Small intestine (tissue), 7 donors: ENCODE data around the gene PILRB. TPM values are rescaled to one million over a fixed set of nuclear protein-coding genes. Genes with fewer than 3 reads are reported as not detected.
"Not testable (repeated sequence)": the region's sequence is repeated elsewhere in the genome, so short reads cannot be mapped to it uniquely, and the experiment has no call there.

Experiments used
- DNase-seq, 2 donors: peaks; one replicate each; pipeline versions ENCODE4 v3.0.0 to v3.0.0-alpha.2; 2013
- FAIRE-seq: peaks from 2 replicates; lab custom pipeline; 2012; peaks lifted over from hg19 to GRCh38; lab: Jason Lieb, UNC
- H3K27ac ChIP-seq, 3 donors: one replicate each; pipeline ENCODE4 v1.5.1; 2013; ENCODE audit warnings: low read length in 2 of 3, mild to moderate bottlenecking in 2 of 3, control low read depth in 1 of 3, inconsistent platforms in 1 of 3, low read depth in 1 of 3, moderate library complexity in 1 of 3
- H3K27me3 ChIP-seq, 3 donors: one replicate each; pipeline ENCODE4 v1.6.1; 2013; ENCODE audit warnings: low read length in 3 of 3, inconsistent platforms in 1 of 3; ENCODE audit not compliant: control insufficient read depth in 3 of 3, insufficient read depth in 3 of 3
- H3K36me3 ChIP-seq, 3 donors: one replicate each; pipeline ENCODE4 v1.6.1; 2013; ENCODE audit warnings: low read length in 3 of 3, inconsistent platforms in 1 of 3, low read depth in 1 of 3, mild to moderate bottlenecking in 1 of 3, moderate library complexity in 1 of 3; ENCODE audit not compliant: control insufficient read depth in 3 of 3, insufficient read depth in 2 of 3
- H3K4me1 ChIP-seq, 3 donors: one replicate each; pipeline ENCODE4 v1.6.1; 2013; ENCODE audit warnings: low read length in 2 of 3, inconsistent platforms in 1 of 3, low read depth in 1 of 3, mild to moderate bottlenecking in 1 of 3, moderate library complexity in 1 of 3; ENCODE audit not compliant: control insufficient read depth in 3 of 3, insufficient read depth in 2 of 3
- H3K4me3 ChIP-seq, 3 donors: one replicate each; pipeline ENCODE4 v1.5.1; 2013; ENCODE audit warnings: low read length in 3 of 3, control low read depth in 1 of 3, inconsistent platforms in 1 of 3, low read depth in 1 of 3, mild to moderate bottlenecking in 1 of 3, moderate library complexity in 1 of 3
- H3K9me3 ChIP-seq, 2 donors: one replicate each; pipeline ENCODE4 v1.6.1; 2013; ENCODE audit warnings: low read depth in 1 of 2, low read length in 1 of 2; ENCODE audit not compliant: control insufficient read depth in 2 of 2, insufficient read depth in 1 of 2
- WGBS, 3 donors: extraction: QIAGEN DNeasy Blood & Tissue Kit; methylation state at CpG; one replicate each; pipeline ENCODE4 v1.1.7; 2013; 5-methylcytosine and 5-hydroxymethylcytosine counted together
- polyA plus RNA-seq, 4 donors: library from polyadenylated mRNA; stranded (reverse) in 3 of 4; unstranded in 1 of 4; fragments of 200-250 nt in 3 of 4; fragments of 120-200 nt in 1 of 4; gene quantifications; one replicate each; pipeline versions ENCODE4 v1.2.1 to v1.2.3, GENCODE V29; 2013
- donor health status: healthy with polysubstance abuse.
- donor health status: control.
- donor health status: control.
- donor health status: Bipolar disorder and iron deficiency.
- donor health status: healthy.

Gene PILRB
- polyA plus RNA-seq, 4 donors: 39.1 to 117 (median 57.2) TPM

- Histone ChIP-seq H3K4me3 (no peak overlapping the region), H3K36me3 (peaks cover 0 to 2% (median 0%) of the 10 kb centered on the region in 3 donors), H3K9me3 (no peaks in the 10 kb centered on the region), H3K4me1 (no peaks in the 10 kb centered on the region), H3K27me3 (no peaks in the 10 kb centered on the region), H3K27ac (no peak overlapping the region)
- 61 to 73% (median 71%) methylated on average over 5 of the region's 5 CpGs for WGBS, 3 donors
- FAIRE-seq: no peak
- no peak for DNase-seq
Measured at GRCh38 chr7:100374601-100375000, 16.7 kb downstream of the PILRB start.

GRCh38 chr7:100376066-100376465 is 18.1 kb downstream of the PILRB start:
- FAIRE-seq (no peak), DNase-seq (no peak)
- Histone ChIP-seq H3K4me1 (no peaks in the 10 kb centered on the region), H3K27me3 (no peaks in the 10 kb centered on the region), H3K36me3 (peaks cover 0 to 2% (median 0%) of the 10 kb centered on the region in 3 donors), H3K27ac (no peak overlapping the region), H3K9me3 (no peaks in the 10 kb centered on the region), H3K4me3 (no peak overlapping the region)
- WGBS, 3 donors: 88 to 100% (median 94%) methylated on average over 3 of the region's 3 CpGs

GRCh38 chr7:100378114-100378755 is 20.3 kb downstream of the PILRB start:
- no peaks in the 10 kb centered on the region for H3K4me1 ChIP-seq
- H3K4me3 ChIP-seq: no peak overlapping the region
- FAIRE-seq (no peak), DNase-seq (no peak)
- H3K9me3 ChIP-seq: no peaks in the 10 kb centered on the region
- no peak overlapping the region for H3K27ac ChIP-seq
- peaks cover 0 to 2% (median 0%) of the 10 kb centered on the region in 3 donors for H3K36me3 ChIP-seq
- 74 to 78% (median 77%) methylated on average over 4 of the region's 4 CpGs for WGBS, 3 donors
- H3K27me3 ChIP-seq: no peaks in the 10 kb centered on the region

- DNase-seq: no peak
- no peaks in the 10 kb centered on the region for H3K4me1 ChIP-seq
- H3K4me3 ChIP-seq: no peak overlapping the region
- H3K9me3 ChIP-seq: no peaks in the 10 kb centered on the region
- WGBS, 3 donors: 76 to 84% (median 82%) methylated on average over 4 of the region's 4 CpGs
- FAIRE-seq: no peak
- no peak overlapping the region for H3K27ac ChIP-seq
- H3K27me3 ChIP-seq: no peaks in the 10 kb centered on the region
- H3K36me3 ChIP-seq: no peaks in the 10 kb centered on the region
Measured at GRCh38 chr7:100380196-100380595, 22.3 kb downstream of the PILRB start.

- WGBS, 3 donors: 86 to 91% (median 89%) methylated on average over 32 to 49 of the region's 49 CpGs
- not testable (repeated sequence) for H3K4me1 ChIP-seq, H3K9me3 ChIP-seq, FAIRE-seq, DNase-seq, H3K27ac ChIP-seq, H3K27me3 ChIP-seq, H3K4me3 ChIP-seq, H3K36me3 ChIP-seq
Measured at GRCh38 chr7:100381531-100382233, 23.8 kb downstream of the PILRB start.

GRCh38 chr7:100382234-100382853 is 24.4 kb downstream of the PILRB start:
- H3K4me1 ChIP-seq, FAIRE-seq, H3K27ac ChIP-seq, H3K27me3 ChIP-seq, DNase-seq, H3K36me3 ChIP-seq, H3K4me3 ChIP-seq, H3K9me3 ChIP-seq: not testable (repeated sequence)
- 79 to 86% (median 80%) methylated on average over 8 of the region's 8 CpGs for WGBS, 3 donors

- DNase-seq: no peak
- Histone ChIP-seq H3K4me3 (no peak overlapping the region), H3K27me3 (no peaks in the 10 kb centered on the region), H3K27ac (no peak overlapping the region), H3K36me3 (no peaks in the 10 kb centered on the region), H3K9me3 (no peaks in the 10 kb centered on the region), H3K4me1 (no peaks in the 10 kb centered on the region)
- 75 to 90% (median 88%) methylated on average over 6 of the region's 6 CpGs for WGBS, 3 donors
- no peak for FAIRE-seq
Measured at GRCh38 chr7:100384628-100385294, 26.8 kb downstream of the PILRB start.

- no peak for DNase-seq
- no peaks in the 10 kb centered on the region for H3K4me1 ChIP-seq
- 66 to 82% (median 80%) methylated on average over 5 of the region's 5 CpGs for WGBS, 3 donors
- H3K27me3 ChIP-seq: no peaks in the 10 kb centered on the region
- no peak overlapping the region for H3K27ac ChIP-seq
- no peaks in the 10 kb centered on the region for H3K9me3 ChIP-seq
- no peaks in the 10 kb centered on the region for H3K36me3 ChIP-seq
- no peak overlapping the region for H3K4me3 ChIP-seq
- no peak for FAIRE-seq
Measured at GRCh38 chr7:100386940-100387339, 29.0 kb downstream of the PILRB start.
